HG02763 (cell line): ENCODE results near the gene MTMR1.

Experiments
- ATAC-seq: cut with Tn5 transposase; IDR thresholded peaks from one replicate; pipeline ENCODE4 v1.9.1; 2021; ENCODE audit warnings: mild to moderate bottlenecking, moderate library complexity; ENCODE audit not compliant: unreplicated experiment

The MTMR1 gene

DNA sequence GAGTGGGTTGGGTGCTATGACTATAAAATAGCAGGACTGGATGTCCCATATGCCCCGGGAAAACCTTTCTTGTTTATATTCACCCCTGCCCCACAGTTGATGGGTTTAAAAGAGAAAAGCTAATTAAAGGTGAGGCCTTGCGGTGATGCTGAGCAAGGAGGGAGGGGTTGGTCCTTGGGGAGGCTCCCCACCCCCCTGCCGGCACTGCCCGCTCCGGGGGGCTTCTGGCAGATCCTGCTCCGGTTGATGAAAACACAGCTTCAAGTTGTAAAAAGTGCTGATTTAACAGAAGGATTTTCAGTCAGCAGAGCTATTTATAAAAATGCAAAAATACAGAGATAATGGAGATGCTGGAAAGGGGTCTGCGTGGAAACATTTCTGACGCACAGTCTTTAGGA lies 68.6 kb downstream of the MTMR1 start:
- no peak for ATAC-seq

DNA sequence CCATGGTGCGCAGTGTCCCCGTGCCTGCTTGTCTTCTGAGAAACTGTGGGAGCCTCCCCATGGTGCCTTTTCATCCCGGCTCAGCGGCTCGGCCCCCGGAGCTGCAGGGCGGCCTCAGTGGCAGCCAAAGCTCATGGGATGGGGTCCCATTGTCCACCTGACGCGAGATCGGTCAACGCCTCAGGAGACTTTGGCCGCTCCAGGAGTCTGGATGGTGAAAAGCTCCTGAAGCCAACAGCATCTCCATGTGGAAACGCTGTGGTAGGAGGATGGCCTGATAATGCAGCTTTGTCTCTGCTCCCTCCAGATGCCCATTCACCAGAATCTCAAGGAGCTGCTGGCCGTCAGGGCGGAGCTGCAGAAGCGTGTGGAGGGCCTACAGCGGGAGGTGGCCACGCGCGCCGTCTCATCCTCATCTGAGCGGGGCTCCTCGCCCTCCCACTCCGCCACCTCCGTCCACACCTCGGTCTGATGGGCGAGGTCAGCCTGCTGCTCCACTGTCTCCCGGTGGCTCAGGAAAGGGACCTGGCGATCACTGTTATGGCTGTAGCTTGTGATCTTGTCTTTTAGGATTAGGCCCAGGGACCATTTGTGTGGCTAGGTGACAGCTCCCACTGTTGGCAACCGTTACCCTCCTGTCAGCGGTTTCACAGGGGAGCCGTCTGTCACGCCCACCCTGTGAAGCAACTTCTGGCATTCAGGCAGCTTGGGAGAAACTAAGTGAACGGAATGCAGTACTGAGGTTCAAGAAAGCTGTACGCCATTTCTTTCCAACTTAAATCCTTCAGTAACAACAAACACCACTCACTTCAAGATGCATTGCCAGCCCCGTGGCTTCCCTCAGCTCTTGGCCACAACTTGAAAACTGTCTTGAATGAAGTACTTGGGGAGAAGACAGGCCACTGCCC lies 69.3 kb downstream of the MTMR1 start:
- no peak for ATAC-seq

DNA sequence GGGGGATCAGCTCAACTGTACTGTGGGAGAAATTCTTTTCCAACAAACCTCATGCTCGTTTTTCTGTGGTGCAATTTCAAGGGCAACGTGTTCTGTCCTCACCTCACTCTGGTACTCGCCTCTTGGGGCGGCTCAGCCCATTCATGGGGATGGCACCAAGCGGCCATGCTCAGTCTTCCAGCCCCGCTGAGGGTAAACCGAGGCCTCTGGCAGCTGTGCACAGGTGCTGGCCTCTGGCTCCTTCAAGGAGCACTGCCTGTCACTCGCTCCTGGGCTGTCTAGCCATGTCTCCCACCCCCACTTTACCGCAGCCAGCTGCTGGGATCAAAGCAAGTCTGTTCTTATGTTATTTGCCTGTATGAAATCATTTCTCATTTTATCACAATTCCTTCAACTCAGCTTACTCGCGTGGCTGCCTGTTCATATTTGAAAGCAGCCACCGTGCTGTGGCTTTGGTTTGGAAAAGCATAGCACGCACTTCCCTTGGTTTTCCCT lies 70.2 kb downstream of the MTMR1 start:
- no peak for ATAC-seq

DNA sequence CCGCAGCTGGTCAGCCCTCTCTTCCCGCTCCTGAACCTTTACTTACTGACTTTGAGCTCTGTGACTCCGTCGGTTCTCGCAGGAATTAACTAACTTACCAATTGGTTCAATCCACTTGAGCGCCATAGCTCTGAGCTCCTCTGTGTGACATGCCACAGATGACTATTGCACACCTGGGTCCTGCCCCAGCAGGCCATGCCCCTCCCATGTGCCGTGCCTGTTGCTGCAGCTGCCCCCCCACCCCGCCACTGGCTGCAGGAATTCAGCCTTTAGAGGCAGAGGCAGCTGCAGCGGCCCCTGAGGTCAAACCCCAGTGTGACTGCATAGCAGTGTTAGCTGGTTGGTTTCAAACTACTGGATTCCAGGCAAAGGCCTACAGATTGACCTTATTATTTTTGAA lies 70.6 kb downstream of the MTMR1 start:
- ATAC-seq: no peak

DNA sequence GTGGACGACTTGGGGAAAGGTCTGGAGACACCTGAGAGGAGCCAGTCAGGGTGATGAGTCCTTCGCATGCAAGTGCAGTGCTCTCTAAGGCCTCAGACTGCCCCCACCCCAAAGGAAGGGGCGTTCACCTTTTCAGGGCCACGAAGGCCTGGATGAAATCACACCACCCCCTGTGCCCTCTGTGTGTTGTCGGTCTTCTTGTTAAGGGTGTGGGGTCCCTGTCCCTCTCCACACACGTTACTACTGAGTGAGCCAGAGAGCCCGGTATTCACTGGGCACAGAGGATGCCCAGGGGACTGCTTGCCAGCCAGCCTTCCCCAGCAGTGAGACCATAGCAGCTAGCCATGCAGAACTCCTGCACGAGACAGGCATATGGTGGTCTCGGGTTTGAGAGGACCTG lies 72.0 kb downstream of the MTMR1 start:
- ATAC-seq: no peak

DNA sequence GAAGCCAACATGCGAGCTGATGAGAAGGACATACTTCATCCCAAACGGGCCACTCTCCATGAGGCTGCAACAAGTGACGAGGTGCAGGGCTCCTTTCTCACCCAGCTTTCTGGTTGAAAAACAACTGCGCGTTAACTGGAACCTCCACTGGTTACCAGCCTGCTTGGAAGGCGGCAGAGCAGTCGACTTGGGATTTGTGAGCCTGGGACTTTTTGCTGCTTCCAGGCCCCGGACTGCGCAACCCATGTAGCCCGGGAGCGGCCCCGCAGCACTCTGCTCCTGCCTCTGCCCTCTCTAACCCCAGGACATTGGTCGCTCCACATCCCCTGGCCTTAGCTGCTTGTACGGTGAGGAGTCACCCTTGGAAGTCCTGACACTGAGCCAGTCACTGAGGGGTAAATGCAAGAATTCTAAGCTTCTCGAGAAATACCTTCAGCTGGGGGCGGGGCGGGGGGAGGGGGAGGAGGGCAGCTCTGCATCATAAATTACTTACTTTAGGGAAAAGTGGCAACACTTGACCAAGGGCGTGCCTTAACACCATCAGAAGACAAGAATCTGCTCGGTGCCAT lies 72.7 kb downstream of the MTMR1 start:
- no peak for ATAC-seq

DNA sequence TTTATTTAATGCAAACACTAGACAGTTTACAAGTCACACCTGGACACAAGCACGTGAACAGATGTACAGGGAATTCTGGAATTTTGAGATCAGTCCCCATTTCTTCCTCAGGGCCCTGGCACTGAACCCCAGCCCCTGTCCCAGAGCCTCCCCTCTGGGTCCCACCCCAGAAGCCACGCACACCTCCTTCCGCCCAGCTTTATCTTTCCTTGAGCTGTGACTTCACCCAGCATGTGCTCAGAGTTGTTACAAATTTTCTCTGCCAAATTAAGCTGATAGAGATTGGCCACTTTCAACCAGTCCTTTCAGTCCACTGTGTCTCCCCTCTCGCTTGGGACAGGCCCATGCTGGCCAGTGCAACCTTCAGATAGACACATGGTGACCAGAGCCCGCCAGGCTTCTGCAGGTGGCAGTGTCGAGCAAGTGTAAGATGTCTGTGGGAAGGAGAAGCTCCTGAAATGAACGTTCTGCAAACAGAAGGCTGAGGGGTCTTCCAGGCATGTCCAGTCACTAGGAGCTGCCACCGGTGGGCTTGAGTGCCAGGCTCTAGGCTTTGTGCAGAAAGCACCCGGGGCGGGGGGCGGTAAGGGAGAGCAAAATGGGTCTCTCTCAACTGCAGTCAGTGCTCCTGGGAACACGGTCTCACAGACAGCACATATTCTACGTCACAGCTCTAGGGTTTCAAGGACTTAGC lies 73.3 kb downstream of the MTMR1 start:
- ATAC-seq: no peak

DNA sequence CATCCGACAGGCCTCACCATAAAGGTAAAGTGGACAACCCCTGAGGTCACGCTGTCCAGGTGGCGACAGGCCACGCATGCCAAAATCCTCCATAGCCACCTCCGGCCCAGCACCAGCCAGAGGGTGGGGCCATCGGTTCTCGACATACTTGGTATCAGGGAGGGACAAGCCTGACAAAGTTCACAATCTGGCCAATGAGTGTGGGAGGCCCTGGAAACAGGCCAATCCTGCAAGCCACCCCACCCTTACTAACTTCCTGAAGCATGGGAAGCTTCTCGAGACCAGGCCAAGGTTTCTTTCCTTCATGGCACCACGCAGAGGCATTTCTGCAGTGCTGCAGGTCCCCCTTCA lies 73.8 kb downstream of the MTMR1 start:
- ATAC-seq: no peak

DNA sequence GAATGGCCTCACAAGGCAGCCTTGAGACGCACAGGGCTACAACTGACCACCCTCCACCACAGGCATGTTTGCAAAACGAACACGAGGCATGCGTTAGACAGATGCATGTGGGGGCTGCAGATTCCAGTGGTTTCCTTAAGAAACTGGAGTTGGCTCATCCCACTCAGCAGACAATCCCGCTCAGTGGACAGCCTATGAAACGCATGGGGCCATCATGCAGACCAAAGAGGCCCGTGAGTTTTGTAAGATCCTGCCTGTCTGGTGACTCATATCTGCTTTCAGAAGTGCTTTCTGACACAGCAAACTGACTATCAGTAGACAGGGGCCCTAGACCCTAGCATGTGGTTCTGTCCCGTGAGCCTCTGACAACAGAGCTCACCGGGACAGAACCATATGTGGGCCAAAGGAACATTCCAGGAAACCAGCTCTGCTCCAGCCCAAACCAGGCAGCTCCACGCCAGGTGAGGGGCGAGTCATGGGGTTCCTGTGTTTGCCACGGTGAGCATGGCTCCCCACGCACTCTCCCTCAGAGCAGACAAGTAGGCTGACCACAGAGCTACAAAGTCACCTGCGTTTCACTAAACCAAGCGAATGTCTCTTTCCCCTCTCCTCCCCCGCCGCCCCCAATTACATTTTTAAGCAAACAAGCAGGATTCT lies 74.4 kb downstream of the MTMR1 start:
- no peak for ATAC-seq

DNA sequence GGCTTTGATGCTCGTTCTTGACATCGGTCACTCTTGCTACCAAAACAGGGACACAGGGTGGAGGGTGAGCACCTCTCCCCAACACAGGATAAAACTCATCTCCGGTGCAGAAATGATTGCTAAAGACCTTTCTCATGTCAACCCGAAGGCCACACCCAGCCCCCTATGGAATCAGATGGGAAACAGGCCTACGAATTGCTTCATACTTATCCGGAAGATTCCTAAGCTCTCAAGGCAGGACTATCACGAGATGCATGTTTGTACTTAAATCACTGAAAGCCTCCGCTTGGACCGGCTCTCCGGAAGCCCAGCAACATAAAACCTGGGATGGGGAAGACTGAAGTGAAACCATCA lies 74.9 kb downstream of the MTMR1 start:
- no peak for ATAC-seq

DNA sequence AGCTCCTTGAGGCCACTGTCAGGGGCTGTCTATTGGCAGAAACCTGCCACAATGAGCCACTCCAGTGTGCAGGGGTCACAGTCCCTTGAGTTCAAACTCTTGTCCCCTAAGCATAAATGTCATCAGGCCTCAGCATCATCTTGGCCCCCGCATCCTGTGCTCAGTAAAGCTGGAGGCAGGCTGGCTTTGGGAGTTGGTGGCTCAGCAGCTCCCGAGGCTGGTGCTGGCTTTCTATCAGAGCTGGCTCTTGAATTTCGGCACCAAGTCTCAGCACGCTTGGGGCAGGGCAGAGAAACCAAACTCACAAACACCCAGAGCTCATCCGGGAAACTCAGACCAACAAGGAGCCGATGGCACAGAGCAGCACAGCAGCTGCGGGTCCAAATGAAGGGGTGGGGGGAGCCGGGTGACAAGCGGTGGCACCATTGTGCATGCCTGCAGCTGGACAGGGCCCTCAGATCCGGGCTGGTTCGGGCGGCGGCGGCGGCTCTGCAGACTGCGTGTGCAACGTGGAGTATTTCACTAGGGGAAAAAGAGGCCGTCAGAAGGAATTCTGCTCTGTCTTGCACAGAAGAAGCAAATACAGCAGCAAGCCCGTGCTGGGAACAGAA lies 75.5 kb downstream of the MTMR1 start:
- ATAC-seq: no peak

DNA sequence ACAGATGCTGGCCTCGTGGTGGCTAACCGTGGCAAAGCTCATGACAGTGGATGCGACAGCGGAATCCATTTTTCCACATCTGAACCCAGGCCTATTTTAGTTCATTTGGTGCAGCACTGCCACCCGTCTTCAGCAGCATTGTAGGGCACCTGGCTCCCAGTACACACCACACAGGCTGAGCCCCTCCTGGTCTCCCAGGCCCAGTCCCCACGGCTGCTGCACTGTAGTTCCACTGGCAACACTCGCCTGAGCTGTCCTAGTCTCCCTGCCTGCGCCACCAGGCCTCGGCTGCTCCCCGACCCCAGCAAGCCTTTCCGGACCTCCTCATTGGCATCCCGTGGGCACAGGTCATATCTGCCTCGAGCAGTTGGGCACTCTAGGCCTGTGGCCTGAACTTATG lies 76.2 kb downstream of the MTMR1 start:
- ATAC-seq: no peak

DNA sequence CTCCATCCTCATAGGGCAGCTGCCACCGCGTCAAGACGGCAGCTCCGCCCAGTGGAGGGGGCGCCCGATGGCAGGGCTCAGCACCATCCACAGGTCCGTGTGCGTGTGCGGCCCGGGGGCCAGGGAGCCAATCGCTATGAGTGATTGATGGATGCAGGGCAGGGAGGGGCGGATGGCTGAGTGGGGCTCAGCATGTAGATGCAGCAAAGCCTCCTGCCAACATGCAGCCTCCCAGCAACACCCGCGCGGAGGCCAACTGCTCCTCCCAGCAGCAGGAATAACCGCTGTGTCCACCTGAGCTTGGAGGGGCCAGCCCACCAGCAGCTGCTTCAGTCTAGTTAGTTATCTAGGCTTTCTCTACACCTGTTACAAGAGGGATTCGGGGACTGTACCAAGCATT lies 77.4 kb downstream of the MTMR1 start:
- no peak for ATAC-seq

DNA sequence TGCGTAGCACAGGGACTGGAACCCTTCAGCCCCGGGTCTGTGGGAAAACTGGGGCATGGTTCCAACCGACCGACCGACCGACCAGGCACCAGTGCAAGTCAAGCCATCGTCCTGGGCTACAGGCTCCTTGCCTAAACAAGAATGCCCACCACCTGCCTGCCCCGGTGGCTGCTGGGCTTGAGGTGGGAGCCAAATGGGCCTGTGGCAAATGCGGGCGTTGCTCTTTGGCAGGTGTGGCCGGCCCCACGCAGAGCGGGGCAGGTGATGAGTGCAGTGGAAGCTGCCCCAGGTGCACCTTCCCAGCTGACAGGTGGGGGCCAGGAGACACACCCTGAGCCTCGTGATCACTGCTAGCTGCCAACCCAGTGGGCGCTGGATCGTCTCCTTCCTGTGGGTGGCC lies 77.9 kb downstream of the MTMR1 start:
- no peak for ATAC-seq

DNA sequence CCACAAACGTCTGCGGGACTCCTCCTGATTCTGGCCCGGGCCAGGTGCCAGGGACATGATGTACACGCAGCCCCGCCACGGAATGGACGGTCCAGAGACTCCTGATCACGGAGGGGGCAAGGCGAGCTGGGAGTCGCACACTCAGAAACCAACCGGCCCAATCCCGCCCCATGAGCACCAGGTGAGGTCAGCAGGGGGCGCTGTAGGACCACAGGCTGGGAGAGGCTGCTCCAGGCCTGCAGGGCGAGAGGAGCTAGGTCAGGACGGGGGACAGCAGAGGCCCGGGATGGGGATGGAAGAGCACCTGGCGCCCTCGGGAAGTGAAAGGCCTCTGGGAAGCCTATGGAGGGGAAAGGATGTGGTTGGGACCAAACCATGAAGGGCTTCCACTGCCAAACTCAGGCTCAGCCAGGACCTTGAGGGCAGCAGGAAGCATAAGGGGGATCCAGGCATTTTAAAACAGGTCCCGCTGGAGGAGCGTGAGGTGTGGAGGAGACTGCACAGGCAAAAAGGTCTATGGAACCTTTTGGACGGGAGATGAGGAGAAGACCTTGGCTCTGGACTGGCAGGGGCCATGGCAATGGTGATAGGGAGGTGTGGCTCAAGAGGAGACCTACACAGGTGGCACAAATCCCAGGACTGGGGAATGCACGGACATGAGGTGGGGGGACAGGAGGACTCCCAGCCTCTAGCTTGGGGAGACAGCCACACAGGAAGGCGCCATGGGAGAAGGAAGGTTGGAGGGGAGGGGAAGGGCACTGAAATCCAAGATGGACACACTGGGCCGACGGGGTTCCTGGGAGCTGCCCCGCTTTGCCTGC lies 79.2 kb downstream of the MTMR1 start:
- ATAC-seq: peak; percentile 82

DNA sequence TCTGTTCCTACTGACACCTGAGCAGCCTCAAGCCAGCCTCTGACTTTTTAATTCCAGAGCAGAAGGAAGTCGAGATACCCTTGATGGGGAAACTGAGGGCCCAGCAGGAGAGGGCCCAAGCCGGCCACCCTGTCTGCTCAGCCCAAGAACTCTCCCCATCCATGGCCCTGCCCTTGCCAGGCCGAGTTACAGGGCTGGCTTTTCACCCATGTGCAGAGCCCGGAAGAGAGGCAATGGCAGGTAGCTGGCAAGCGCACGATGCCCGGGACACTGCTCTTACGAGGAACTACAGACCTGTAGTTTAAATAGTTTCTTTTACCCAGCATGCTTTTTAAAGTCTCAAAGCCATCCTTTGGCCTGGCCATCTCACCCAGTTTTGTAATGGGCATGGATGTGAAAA lies 79.9 kb downstream of the MTMR1 start:
- no peak for ATAC-seq

DNA sequence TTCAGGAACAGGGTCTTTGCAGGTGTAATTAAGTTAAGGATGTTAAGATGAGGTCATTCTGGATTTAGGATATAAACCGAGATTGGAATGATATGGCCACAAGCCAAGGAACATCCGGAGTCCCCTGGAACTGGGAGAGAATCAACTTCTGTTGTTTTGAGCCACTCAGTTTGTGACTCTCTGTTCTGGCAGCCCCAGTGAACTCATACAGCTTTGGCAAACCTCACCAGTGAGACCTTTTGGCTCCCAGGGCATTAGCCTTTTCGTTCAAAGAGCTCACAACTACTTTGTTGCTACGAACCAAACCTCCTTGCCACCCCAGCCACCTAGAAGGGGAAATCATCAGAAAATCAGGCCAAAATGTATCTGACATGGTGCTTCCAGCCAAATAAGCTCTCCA lies 80.4 kb downstream of the MTMR1 start:
- ATAC-seq: no peak

DNA sequence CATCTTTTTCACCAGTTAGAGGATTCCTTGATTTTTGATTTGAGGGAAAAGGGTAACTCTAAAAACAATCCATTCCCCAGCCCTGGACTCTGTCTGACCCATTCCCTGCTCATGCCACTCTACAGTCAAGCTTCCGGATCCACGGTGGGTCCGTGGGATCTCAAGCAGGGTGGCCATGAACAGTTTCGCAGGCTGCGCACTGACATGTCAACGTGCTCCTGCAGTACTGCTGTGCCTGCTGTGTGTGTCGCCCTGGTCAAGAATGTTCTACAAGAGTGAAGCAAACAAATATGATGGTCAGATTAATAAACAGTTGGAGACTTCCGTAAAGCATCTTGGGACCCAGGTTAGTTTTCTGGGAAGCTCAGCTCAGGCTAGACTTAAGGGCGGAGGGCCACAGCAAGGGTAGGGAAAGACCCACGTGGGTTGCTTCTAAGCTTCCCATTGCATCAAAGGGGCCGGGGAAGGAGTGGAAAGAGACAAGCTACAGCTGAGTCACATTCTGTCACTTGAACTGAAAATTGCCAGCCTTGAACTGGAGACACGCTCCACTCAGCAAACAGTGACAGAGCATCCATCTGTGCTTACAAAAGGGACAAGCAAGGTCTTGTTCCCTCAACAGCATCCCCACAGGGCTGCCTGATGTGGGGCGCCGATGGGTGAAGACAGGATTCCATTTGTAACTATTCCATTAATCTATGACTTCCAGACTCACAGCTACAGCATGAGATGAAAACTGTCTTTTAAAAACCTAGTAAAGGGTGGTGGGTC lies 81.8 kb downstream of the MTMR1 start:
- no peak for ATAC-seq

DNA sequence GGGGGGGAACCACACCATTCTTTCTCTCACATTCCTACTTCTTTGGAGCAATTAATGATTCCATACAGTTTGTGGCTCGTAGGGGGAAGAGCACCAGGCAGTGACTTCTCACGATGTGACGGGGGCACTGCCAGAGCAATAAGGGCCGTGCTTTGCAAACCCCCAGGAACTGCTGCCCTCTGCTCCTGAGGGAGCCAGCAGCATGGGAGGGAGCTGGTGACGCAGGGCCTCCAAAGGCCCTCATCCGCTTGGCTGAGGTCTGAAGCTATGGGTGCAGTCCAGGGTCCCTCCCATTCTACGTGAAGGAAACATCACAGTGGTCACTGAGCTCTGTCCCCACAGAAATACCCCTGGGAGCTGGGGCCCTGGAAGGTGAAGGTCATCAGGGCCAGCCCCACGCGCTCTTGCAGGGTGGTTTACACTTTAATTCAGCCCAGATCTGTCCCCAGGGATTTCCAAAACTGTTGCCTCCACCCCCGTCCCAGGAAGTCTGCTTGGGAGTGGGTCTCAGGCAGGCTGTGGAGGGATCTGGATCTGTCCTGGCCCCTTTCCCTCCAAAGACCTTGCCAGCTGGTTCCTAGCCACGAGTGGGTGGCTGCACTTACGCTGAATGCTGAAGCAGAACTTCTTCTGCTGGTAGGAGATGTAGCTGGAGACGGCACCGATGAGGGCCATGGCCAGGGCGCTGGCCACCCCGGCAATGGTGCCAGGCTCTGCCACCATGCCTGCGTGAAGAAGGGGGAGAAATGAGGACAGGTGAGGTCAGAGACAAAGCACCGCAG lies 82.6 kb downstream of the MTMR1 start:
- no peak for ATAC-seq
